Retina (tissue), 1 donor: ENCODE results near the gene LARGE1.
A peak's percentile ranks its signal among the peaks of the same experiment; 100 is the strongest.

ENCODE experiments used
- DNase-seq: peaks from one replicate; pipeline ENCODE4 v3.0.0-alpha.2; 2016

The LARGE1 gene

GRCh38 chr22:33544707-33545106 lies 375.6 kb downstream of the LARGE1 start:
- DNase-seq, result no peak

- DNase-seq, result no peak
Observed at GRCh38 chr22:33542722-33543121, 377.6 kb downstream of the LARGE1 start.

- DNase-seq, result no peak
Observed at GRCh38 chr22:33542153-33542552, 378.1 kb downstream of the LARGE1 start.

- no peak for DNase-seq
Observed at GRCh38 chr22:33539902-33540751, 380.1 kb downstream of the LARGE1 start.

- no peak for DNase-seq
Observed at GRCh38 chr22:33539202-33539901, 380.9 kb downstream of the LARGE1 start.

GRCh38 chr22:33538277-33538885 lies 381.9 kb downstream of the LARGE1 start:
- no peak for DNase-seq

- DNase-seq, result no peak
Observed at GRCh38 chr22:33537059-33537458, 383.2 kb downstream of the LARGE1 start.

GRCh38 chr22:33535937-33536875 lies 384.1 kb downstream of the LARGE1 start:
- no peak for DNase-seq

GRCh38 chr22:33529424-33530113 lies 390.7 kb downstream of the LARGE1 start:
- no peak for DNase-seq

- DNase-seq, result no peak
Observed at GRCh38 chr22:33528183-33528582, 392.1 kb downstream of the LARGE1 start.

- DNase-seq, result no peak
Observed at GRCh38 chr22:33526434-33527107, 393.7 kb downstream of the LARGE1 start.

GRCh38 chr22:33524511-33525260 lies 395.6 kb downstream of the LARGE1 start:
- no peak for DNase-seq

GRCh38 chr22:33521879-33522665 lies 398.2 kb downstream of the LARGE1 start:
- no peak for DNase-seq

GRCh38 chr22:33520904-33521780 lies 399.1 kb downstream of the LARGE1 start:
- DNase-seq, result no peak

GRCh38 chr22:33519974-33520903 lies 400.0 kb downstream of the LARGE1 start:
- no peak for DNase-seq

- peak; percentile 82 for DNase-seq
Observed at GRCh38 chr22:33519071-33519973, 401.0 kb downstream of the LARGE1 start.
